LNCaP clone FGC (cell line): ENCODE measurements around the gene GLOD5.
"Not testable (repeated sequence)": the region's sequence is repeated elsewhere in the genome, so short reads cannot be mapped to it uniquely, and the experiment has no call there.

Experiments
- DNase-seq: peaks from one replicate; pipeline ENCODE4 v3.0.0-alpha.2; 2011; ENCODE audit warnings: low read depth
- H3K4me3 ChIP-seq: 2 replicates; pipeline ENCODE4 v1.5.1; 2011; ENCODE audit warnings: mild to moderate bottlenecking, low read depth, low read length, control low read depth
- TF ChIP-seq, protein P1 (sequence below): IDR thresholded peaks from 2 replicates; pipeline ENCODE4 v1.5.1; 2012; ENCODE audit warnings: mild to moderate bottlenecking; ENCODE audit not compliant: control insufficient read depth, insufficient read depth; ENCODE audit errors: extremely low read depth

Gene GLOD5

DNA sequence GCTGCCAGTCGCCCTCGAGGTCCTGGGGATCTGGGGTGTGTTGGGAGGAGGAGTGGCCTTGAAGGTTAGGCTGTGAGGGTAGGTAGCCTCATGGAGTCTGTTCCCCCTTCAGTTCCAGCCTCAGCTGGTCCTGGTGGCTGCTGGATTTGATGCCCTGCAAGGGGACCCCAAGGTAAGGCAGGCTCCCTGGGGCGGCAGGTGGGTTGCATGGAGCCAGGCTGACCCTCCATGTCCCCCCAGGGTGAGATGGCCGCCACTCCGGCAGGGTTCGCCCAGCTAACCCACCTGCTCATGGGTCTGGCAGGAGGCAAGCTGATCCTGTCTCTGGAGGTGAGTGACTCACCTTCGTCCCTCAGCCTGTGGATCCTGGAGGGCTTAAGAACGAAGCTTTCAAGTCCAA lies 53.2 kb downstream of the GLOD5 start:
- TF ChIP-seq, protein P1, sequence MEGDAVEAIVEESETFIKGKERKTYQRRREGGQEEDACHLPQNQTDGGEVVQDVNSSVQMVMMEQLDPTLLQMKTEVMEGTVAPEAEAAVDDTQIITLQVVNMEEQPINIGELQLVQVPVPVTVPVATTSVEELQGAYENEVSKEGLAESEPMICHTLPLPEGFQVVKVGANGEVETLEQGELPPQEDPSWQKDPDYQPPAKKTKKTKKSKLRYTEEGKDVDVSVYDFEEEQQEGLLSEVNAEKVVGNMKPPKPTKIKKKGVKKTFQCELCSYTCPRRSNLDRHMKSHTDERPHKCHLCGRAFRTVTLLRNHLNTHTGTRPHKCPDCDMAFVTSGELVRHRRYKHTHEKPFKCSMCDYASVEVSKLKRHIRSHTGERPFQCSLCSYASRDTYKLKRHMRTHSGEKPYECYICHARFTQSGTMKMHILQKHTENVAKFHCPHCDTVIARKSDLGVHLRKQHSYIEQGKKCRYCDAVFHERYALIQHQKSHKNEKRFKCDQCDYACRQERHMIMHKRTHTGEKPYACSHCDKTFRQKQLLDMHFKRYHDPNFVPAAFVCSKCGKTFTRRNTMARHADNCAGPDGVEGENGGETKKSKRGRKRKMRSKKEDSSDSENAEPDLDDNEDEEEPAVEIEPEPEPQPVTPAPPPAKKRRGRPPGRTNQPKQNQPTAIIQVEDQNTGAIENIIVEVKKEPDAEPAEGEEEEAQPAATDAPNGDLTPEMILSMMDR = no peak
- no peak overlapping the region for H3K4me3 ChIP-seq
- DNase-seq = no peak

DNA sequence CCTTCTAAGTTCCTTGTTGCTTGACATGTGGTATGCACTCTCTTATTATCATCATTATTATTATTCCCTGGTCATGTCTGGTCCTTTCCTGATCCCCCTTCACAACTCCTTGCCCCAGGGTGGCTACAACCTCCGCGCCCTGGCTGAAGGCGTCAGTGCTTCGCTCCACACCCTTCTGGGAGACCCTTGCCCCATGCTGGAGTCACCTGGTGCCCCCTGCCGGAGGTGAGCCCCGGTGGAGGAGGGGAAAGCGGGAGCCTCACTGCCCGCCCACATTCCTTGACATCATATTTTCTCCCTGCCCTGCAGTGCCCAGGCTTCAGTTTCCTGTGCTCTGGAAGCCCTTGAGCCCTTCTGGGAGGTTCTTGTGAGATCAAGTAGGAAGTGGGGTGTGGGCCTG lies 53.7 kb downstream of the GLOD5 start:
- no peak overlapping the region for H3K4me3 ChIP-seq
- TF ChIP-seq, protein P1 = no peak
- DNase-seq = no peak

DNA sequence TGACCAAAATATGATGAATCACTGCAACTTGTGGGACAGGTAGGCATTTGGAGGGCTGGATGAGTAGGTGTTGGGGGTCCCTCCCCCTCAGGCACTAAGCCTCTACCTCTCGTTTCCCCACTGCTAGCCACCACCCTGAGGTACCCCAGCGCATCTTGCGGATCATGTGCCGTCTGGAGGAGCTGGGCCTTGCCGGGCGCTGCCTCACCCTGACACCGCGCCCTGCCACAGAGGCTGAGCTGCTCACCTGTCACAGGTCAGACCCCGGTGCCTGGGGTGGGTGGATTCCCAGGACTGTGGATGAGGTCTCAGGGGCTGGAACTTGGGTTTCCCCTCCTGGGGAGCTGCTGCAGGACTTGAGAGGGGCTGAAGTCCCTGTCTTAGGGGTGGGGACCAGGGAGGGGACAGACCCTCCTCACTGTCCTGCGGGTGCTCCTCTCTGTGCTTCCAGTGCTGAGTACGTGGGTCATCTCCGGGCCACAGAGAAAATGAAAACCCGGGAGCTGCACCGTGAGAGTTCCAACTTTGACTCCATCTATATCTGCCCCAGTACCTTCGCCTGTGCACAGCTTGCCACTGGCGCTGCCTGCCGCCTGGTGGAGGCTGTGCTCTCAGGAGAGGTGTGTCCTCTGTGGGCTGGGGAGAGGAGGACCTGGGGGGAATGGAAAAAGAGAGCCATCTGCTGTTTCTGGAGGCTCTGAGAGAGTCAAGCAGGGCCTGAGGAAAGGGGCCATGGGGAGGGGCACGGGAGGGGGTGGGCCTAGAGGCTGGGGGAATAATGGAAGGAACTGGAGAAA lies 54.7 kb downstream of the GLOD5 start:
- H3K4me3 ChIP-seq = no peak overlapping the region
- DNase-seq = no peak
- TF ChIP-seq, protein P1 = no peak

DNA sequence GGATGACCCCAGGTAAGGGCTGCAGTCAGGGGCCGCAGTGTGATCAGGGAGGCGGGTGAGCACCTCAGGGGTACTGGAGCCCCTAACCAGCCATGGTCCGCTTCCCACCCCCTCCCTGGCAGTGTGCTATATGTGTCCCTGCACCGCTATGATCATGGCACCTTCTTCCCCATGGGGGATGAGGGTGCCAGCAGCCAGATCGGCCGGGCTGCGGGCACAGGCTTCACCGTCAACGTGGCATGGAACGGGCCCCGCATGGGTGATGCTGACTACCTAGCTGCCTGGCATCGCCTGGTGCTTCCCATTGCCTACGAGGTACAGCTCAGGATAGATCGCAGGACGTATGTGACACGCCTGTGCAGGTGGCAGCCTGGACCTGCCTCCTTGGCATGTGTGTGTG lies 56.6 kb downstream of the GLOD5 start:
- TF ChIP-seq, protein P1 = no peak
- DNase-seq = no peak
- no peak overlapping the region for H3K4me3 ChIP-seq

DNA sequence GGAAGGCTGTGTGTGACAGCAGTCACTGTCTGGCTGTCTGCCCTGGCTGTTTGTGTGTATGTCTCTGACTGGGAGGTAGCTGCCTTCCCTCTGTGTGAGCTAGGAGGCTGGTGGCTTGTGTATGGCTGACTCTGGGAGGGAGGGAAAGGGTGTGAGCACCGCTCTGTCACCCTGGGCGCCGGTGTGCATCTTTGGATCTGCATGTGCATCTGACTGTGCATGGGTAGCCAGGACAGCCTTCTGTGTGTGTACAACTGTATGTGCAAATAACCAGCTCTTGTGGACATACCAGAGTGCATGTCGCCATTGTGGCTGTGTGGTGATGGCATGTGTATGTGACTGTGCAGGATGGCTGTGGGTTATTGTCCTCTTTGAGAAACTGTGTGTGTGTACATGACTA lies 57.3 kb downstream of the GLOD5 start:
- no peak for DNase-seq
- TF ChIP-seq, protein P1 = no peak
- H3K4me3 ChIP-seq = no peak overlapping the region

DNA sequence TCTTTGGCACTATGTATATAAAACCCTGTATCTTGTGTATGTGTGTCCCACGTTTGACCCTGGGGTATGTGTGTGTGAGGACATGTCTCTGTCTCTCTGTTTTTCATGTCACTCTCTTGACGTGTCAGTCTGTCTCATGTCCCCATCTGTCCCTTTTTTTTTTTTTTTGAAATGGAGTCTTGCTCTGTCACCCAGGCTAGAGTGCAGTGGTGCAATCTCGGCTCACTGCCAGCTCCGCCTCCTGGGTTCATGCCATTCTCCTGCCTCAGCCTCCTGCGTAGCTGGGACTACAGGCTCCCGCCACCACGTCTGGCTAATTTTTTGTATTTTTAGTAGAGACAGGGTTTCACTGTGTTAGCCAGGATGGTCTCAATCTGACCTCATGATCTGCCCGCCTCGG lies 57.8 kb downstream of the GLOD5 start:
- not testable (repeated sequence) for DNase-seq, H3K4me3 ChIP-seq

DNA sequence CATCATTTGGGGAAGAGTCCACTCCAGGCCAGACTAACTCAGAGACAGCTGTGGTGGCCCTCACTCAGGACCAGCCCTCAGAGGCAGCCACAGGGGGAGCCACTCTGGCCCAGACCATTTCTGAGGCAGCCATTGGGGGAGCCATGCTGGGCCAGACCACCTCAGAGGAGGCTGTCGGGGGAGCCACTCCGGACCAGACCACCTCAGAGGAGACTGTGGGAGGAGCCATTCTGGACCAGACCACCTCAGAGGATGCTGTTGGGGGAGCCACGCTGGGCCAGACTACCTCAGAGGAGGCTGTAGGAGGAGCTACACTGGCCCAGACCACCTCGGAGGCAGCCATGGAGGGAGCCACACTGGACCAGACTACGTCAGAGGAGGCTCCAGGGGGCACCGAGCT lies 61.5 kb downstream of the GLOD5 start:
- DNase-seq = no peak
- TF ChIP-seq, protein P1 = no peak
- H3K4me3 ChIP-seq = no peak overlapping the region
